HG03108 (cell line): ENCODE data around the gene ANKRD60.

Experiments used
- ATAC-seq: cut with Tn5 transposase; IDR thresholded peaks from one replicate; pipeline ENCODE4 v1.9.1; 2021; ENCODE audit warnings: moderate library complexity; ENCODE audit not compliant: unreplicated experiment

The ANKRD60 gene

DNA sequence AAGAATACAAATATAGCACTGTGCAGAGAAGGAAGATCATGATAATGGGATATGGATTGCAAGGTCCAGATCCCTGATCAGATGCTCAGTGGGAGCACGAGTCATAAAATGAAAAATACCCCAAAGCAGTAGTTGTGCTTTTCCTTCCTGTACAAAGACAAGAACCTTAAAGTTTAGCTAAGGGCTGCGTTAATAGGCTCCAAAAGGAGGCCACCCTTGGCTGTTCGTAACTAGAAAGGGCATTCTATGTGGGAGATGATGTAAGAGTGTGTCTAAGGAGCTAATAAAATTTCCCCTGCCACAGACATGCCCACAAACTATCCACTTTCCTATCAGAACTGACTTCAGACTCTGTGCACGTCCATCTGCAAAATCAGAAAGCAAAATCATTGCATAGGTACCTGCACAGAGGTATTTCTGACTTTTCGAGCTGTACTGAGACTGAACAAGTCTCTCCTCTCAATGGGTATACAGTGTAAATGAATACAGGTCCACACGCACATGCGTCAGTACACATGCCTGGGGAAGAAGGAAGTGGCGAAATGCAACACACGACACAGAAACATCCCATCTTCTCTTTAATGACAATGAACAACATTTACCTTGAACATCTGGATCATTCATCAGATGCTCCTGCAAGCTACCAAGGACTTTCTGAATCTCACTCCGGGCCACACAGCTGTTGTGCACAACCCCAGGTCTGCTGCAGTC, 16.9 kb upstream of the ANKRD60 start:
- no peak for ATAC-seq

DNA sequence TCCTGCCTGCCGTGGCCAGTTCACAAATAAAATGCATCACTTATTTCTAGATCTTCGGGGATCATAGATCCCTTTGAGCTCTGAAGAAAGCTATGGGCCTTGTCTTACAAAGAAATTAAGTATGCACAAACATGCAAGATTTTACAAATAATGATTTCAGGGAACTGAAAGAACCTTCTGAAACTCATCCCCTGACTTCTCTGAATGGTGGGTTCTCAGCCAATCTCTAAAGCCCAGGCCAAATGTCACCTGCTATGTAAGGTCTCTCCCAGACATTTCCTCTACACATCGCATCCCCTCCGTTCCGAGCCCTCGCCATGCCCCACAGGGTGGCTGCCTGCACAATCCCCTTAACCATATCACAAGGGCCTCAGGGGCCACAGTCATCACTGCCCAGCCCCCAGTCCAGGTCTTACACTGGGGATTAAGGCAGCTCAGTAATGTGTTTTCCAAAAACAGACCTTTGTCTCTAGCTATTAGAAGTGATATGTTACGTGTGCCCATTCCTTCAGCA, 16.1 kb upstream of the ANKRD60 start:
- no peak for ATAC-seq

DNA sequence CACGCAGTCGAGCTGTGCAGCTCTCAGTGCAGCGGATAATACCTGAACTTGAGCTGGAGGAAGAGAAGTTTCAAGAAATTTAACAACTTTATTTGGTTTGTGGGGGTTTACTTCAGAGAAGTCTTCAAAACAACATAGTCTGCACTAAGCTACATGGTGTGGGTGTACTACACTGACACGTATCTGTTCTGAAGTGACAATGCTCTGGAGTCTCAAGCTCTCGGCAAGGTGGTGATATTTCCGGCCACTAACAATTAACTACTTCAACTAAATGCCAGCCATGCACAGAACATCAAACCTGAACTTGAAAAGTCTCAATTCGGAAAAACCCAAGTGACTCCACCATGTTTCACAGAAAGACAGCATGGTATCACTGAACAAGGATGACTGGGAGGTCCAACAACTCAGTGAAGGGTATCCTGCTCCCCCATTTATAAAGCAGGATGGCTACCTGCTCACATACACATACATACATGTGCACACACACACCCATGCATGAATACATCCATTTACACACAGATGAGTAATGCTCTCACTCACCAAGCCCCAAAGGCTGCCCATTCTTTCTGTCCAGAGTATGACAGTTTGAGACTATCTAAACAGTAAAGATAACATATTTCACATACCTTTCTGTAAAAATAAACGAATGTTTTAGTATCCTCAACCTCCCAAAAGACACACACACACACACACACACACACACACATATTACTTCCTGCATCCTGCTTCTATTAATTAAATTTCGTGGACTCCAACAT, 15.4 kb upstream of the ANKRD60 start:
- no peak for ATAC-seq

DNA sequence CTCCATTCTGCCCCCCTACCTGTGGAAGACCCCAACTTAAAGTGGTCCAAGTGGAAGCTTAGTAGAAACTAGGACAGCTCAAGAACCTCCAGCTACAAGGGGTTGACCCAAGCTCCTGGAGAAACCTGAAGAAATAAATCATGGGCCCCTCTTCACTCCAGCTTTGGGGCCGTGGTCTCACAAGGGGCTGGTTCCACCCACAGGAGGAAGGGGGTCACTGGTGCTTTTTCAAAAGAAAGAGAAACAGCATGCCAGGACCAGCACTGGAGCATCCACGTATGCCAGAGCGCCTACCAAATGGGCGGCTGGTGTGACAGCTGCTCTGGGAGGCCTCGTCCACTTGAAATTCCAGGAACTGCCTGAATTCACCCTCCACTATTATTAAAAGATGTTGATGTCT, 14.4 kb upstream of the ANKRD60 start:
- no peak for ATAC-seq

DNA sequence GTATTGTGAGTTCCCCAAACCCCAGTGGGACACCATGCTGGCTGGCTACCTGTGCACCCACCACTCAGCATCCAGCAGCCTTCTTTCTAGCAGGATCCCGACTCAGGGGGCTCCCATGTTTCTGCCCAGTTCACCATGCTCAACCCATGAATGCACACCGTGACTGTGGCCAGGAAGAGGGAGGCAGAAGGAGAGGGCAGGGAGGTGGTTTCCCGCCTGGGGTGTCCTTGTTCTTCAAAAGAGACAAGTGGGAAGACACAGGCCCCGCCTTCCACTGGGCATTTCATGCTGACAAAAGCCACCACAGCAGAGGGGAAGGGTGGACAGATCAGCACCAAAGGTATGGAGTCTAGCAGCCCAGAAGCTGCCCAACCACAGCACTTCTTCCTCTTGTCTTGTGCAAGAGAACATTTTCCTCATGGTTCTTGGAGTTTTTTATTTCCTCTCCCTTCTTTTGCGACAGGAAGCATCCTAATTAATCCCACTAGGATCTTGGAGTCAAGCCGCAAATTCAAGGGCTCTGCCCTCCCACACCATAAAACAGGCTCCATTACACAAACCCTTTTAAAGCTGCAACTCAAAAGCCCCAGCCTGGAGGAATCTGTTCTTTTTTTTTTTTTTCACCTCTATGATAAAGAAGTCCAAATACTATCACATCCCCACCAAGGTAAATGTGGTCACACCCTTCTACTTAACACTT, 13.5 kb upstream of the ANKRD60 start:
- no peak for ATAC-seq

DNA sequence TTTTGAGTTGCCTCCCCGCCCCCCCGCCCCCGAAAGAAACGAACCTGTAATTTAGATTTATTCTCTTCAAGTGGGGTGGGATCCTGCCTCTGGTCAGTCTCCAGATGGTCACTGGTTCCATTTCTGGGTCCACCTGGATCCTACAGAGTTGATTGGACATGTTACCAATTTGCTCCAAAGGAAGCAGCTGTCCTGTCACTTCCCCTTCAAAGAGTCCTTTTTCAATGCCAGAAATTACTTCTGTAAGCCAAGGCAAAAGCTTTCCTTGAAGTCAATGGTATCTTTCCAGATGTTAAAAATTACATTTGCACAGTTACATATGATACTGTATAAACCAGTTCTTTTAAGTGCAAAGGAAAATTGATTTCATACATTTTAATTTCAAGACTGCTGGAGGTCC, 12.0 kb upstream of the ANKRD60 start:
- ATAC-seq, result no peak

DNA sequence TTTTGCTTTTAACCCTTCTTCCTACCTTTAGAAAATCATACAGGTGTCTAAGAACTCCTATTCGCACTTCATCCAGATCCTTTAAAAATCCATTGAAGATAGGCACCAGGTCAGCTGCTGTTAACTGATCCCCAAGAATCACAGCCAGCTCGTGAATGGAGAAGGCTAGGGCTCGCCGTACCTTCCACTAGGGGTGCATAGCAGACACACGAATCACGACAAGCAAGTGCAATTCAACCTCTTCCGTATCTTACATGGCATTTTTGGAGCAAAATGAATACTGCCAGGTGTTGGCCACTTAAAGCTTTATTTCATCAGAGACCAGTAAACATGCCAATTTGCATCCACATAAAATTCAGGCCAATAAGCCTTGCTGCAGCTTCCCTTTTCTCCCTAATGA, 10.8 kb upstream of the ANKRD60 start:
- ATAC-seq, result no peak

DNA sequence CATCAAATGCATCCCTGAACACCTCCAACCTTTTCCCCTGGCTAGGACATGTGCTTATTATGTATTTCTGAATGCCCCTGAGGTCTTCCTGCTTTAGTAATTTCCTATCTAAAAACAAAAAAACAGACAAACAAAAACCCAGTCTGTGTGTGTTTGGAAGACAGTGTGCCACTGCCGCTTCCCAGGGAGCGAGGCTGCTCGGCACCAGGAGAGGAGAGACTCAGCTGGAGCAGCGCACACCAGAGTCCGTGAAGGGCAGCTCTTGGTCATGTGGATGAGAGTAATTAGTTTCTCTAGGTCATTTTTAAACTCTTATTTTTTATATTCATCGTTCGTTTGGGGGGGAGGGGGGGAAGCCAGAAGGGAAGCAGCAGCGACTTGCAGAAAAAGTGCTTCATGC, 10.0 kb upstream of the ANKRD60 start:
- no peak for ATAC-seq

DNA sequence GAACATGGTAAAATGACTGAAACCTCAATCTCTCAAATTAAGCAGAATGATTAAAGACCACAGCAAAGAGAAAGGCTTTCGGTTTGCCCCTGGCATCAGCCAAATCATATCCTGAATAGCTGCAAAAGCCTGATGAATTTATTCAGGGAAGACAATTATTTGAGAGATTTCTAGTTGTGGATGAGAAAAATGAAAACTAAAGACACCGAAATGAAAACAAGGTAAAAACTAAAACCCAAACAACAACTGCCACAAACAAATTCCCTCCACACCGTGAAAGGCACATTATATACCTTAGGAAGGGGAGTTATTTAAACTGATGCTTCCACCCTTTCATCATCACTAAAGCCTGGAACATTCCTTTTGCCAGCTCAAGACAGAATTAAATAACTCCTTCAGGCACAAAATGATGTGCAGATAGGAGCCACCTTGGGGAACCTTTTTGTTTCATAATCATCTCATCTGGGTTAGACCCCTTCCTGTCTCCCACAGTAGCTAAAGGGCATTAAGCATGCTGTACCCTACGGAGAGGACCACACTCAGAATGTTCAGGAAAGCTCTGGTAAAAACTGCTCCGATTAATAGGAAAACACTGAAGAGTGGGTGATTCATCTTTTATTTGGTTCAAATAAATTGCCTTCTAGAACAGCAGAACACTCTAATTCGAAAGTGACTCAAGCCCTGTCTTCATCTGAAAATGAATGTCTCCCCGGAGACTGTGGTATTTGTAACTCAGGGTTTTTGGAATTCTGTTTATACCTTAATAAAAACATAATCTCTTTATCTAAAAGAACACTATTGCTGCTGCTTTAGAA, 9.1 kb upstream of the ANKRD60 start:
- no peak for ATAC-seq

DNA sequence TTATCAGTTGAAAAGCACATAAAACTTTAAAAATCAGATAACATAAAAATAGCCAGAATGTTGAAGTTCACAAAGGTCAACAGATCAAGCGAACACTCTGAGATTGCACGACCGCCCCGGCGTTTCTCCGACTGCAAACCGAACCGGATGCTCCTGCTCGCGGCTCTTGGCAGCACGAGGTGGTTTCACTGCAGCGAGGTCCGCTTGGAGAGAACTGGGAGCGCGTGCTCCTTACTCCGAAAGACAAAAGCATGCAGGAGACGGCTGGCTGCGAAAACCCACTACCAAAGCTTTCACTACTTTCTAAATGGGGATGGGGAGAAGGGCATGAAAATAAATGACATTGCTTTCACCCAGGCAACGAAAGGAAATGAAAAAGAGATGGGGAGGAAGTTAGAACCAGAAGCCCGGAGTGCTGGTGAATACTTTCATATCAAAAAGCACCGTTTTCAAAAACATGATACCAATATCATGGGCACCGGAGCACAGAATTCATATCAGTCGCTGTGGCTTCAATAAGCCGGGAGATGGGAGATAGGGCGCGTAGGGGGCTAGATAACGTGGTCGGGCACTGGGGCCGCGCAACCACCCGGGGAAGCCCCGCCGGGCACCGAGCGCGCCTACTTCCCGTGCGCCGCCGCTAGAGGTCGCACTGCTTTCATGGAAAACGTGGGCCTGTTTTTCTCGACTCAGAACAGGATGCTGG, 8.3 kb upstream of the ANKRD60 start:
- ATAC-seq, result peak; percentile 81

DNA sequence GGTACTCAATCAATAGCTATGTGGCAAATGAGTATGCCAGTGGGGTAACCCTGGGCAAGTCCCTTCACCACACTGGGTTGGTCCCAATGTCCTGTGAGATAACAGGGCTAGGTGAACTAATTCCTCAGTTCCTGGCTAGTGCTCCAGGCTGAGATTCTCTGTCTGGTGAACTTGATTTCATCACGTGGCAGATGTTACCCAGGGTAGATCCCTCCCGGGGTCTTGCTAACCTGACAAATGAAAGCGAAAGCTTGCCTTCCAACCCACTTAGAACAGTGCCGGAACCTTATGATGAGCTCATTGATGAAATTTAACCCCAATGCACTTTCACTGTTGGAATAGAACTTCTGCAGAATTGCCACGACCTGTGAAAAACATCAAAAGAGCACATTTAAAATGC, 6.6 kb upstream of the ANKRD60 start:
- no peak for ATAC-seq

DNA sequence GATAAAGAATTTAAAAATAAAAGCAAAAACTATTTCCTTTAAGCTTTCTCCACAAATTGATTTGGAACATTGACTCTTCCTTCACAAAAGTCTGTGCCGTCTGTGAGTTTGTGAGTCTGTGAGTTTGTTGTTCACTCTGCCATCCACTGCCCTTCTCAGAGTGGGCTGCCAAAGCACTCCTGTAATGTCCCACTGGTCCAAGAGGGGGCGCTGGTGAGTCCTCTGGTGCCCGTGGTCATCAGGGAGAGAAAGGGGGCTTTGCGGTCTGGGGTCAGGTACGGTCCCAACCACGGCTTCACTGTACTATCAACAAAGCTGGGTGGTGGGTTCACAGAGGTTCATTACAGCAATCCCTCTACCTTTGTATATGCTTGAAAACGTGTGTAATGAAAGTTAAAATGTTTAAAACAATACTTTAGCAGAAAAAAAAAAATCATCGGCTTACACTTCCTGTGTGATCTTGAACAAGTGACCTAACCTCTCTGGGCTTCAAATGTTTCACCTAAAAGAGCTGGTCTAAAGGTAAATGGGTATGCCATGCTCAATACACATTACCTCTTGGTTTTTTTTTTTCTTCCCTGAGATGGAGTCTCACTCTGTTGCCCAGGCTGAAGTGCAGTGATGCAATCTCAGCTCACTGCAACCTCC, 5.6 kb upstream of the ANKRD60 start:
- ATAC-seq, result no peak

DNA sequence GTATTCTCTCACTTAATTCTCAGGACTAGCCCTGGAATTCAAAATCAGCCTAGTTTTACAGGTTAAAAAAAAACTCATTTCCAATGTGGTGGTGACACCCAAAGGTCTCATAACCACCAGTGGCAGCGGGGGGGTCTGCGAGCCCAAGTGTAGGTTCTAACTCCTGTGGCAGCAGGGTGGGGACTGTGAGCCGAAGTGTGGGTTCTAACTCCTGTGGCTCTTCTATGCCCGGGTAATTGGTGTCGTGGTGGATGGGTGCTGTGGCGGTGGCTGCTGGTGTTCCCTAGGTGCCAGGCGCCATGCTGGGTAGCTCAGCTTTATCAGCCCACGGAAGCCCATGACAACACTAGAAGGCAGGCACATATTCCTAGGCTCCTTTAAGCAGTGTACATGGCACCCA, 4.9 kb upstream of the ANKRD60 start:
- no peak for ATAC-seq

DNA sequence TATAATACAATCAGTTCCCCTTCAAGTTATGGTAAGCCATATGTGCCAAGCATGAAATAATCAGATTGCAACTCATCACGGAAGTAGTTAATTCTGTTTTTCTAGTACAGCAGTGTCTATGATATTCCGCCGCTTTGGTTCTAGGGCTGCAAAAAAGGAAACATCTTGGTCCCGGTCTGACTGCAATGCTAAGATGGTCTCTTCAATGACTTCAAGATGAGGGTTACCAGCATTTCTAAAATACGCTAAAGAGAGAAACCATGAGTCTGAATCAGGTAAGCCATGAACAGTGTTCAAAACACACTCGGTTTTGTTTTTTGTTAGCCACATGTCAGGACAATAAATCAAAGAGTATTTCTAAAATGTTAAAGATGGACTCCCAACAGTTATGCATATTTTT, 3.2 kb upstream of the ANKRD60 start:
- ATAC-seq, result no peak

DNA sequence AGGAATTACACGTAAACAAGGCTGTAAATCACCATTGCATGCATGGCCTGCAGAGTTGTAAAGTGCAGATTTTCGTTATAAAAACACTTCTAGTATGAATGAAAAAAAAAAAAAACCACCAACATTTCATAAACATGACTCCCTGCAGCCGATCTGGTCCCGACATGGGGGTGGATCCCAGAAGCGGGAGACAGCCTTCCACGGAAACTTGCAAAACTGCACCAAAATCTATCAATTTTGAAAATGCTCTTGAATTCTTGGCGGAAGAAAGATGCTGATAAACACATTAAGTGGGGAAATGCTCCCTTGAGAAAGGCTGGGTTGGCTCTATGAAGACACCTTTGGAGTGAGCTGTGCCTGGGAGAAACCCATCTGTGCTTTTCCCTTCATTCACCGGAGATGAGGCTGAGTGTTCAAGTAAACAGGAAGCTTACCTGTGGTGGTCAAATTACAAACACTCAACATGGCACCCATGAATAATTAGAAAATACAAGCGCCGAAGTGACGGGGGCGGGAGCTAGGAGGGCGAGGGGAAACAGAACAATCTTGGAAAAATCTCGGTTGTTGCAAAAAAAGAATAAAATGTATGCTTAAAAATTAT, 845 bp upstream of the ANKRD60 start:
- no peak for ATAC-seq

DNA sequence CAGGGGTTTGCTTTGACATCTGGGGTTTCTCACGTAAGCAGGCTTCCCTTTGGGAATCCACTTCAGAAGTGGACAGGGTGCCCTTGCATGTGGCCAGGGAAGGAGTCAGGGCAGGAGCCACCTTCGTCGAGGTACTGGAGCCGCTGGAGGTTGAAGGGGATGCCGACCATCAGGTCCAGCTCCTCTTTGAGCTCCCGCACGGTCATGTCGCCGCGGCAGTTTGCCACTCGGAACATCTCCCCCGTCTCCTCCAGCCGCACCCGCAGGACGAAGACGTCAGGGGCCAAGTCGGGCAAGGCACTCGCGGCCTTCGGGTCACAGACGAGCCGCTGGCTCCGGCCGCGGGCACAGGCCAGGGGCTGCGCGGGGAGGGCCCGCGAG, 360 bp downstream of the ANKRD60 start:
- no peak for ATAC-seq

DNA sequence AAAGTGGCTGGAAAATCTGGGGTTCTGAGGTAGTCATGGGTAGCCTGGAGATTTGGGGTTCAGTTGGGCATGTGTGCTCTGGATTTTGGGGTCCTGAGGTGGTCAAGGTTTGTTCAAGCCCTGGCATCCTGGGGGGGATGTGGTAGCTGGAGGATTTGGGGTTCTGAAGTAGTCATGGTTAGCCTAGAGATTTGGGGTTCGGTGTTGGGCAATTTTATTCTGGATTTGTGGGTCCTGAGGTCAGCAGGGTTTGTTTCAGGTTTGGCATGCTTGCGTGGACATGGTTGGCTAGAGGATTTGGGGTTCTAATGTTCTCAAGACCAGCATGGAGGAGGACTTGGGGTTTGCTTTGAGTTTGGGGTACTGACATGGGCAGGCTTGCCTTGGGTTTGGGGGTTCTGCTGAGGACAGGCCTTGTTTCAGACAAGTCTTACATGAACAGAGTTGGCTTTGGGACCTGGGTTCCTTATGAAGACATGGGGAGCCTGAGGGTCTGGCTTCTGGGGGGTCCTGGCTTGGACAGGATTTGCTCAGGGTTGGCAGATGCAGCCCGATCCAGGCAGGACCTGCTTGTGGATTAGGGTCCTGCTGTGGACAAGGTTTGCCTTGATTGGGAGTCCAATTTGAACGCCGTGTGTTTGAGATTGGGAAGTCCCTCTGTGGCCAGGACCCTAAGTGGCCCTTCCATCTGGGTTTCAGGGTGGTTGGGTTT, 906 bp downstream of the ANKRD60 start:
- ATAC-seq, result no peak

DNA sequence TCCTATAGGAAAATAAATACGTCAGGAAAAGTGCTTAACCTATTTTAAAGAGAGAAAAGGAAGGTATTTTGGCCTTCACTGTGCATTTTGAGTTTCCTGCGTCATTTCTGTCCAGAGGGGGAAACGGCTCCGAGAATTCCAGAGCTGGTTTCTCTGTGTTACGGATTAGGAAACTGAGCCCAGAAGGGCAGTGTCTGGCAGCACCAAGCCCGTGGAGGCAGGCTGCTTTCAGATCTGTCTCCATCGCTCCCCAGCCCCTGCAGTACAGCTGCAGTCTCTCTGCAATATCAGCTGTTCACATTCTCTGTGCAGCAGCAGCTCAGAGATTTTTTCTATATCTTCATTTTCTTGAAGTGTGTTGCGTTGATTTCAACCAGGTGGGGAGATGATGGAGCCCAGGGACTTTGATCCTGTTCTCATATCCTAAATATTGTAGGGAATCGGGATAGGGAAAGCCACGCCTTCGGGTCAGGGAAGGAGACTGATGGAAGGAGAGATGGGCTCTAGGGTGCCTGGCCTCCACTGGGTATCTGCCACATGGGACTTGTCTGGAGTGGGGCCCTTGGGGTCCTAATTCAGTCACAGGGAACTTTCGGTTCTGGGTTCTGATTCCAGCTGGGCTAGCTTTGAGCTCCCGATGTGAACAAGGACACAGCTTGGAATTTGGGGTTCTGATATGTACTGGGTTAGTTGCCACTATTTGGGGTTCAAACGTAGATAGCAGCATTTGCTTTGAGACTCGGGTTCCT, 2.8 kb downstream of the ANKRD60 start:
- no peak for ATAC-seq
